Islet of Langerhans (tissue), 1 donor: ENCODE results near the gene EIF4G3.
"Not testable (repeated sequence)": the region's sequence is repeated elsewhere in the genome, so short reads cannot be mapped to it uniquely, and the experiment has no call there.

Experiments used
- FAIRE-seq: peaks from one replicate; lab custom pipeline; 2011; peaks lifted over from hg19 to GRCh38; lab: Jason Lieb, UNC

Gene EIF4G3

DNA sequence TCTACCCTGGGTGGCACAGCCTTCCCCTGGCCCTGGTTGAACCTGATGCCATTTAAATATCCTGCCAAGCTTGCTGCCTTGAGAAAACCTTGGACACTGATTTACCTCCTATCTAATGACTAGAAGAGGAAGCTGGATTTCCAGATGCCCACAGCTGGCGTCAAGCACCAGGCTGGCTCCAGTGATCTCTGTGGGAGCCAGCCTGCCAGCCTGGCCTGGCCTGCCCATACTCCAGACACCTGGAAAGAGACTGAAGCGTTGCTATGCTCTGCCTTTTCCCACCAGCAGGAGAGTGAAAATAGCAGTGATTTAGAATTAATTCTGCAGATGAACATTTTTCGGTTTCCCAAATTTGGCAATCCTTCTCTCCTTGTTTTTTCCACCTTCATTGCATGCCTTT is 11.5 kb upstream of the EIF4G3 start:
- no peak for FAIRE-seq

GRCh38 chr1:21185221-21185731 is 8.6 kb upstream of the EIF4G3 start:
- no peak for FAIRE-seq

GRCh38 chr1:21184276-21184675 is 7.6 kb upstream of the EIF4G3 start:
- FAIRE-seq = no peak

- no peak for FAIRE-seq
These were observed 5.6 kb upstream of the EIF4G3 start for GRCh38 chr1:21182181-21182731.

GRCh38 chr1:21178271-21178670 is 1.6 kb upstream of the EIF4G3 start:
- FAIRE-seq = not testable (repeated sequence)

GRCh38 chr1:21175670-21176581 is 771 bp downstream of the EIF4G3 start:
- FAIRE-seq = no peak

DNA sequence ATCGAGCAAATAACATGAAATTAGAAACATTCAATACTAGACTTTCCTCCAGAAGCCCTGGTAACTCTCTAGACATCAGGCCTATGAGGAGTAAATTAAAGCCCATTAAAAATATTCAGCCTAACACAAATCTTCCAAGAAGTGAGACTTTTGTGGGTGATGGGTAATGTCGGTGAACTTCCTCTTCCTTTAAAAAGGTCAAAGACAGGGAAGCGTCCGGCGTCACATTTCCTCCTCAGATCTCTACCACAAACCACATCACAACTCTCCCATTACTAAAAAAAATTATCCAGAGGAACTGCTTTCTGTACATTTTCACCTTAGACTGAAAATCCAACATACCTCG is 1.4 kb downstream of the EIF4G3 start:
- no peak for FAIRE-seq

DNA sequence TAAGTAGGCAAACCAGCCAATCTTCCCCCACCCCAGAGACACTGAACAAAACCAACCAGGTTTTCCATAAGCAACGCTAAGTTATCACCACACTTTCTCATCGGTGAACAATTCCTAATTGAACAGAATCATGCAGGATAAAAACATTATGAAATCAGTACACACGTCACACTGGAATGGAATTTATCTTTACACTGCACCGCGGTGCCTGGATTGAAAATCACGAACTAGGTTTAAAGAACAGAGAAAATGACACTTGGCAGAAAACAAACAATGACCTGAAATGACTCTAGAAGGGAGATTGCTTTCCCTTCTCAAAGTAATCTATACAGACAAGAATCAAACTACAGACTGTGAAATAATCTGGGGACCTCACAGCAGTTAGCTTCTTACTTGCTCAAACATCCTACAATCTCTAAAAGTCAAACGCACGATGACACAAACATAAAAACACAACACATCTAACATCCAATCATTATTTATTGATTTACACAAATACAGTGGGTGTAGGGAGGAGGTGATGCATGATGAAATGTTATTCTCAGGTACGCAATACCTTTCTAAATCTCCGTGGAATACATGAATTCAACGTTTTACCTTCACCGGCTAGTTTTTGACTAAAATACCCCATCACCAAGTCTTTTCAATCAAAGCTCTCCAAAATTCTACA is 1.9 kb downstream of the EIF4G3 start:
- FAIRE-seq = peak; percentile 5

DNA sequence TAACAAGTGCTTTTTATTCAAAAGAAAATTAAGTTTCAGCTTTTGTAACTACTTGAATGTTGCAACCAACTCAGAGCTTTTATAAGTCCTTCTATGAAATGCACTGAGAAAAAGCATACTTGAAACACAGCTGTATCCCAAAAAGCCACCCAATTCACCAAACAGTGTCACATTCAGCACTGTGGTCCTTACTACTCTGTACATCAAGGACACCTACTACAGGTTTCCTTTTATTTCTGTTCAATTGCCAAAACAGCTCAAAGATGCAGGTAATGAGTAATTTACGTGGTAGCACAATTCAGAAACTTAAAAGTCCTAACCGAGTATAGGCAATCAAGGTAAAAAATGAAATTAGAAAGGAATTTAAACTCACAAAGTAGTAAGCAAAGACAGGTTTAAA is 2.5 kb downstream of the EIF4G3 start:
- no peak for FAIRE-seq

- not testable (repeated sequence) for FAIRE-seq
These were observed 3.6 kb downstream of the EIF4G3 start for GRCh38 chr1:21173096-21173495.

DNA sequence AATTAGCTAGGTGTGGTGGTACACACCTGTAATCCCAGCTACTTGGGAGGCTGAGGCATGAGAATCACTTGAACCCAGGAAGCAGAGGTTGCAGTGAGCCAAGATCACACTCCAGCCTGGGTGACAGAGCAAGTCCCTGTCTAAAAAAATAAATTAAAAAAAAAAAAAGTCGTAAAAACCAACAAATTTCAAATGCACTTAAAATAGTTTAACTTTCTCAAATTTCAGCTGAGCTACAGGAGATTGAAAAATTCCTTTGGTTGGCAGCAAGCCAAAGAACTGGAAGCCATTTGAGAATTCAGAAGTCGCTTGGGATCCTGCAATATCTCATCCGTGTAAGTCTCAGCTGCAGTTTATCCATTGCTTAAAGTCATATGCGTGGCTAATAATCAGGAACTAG is 5.9 kb downstream of the EIF4G3 start:
- FAIRE-seq = not testable (repeated sequence)

- no peak for FAIRE-seq
These were observed 8.3 kb downstream of the EIF4G3 start for GRCh38 chr1:21168444-21168843.

DNA sequence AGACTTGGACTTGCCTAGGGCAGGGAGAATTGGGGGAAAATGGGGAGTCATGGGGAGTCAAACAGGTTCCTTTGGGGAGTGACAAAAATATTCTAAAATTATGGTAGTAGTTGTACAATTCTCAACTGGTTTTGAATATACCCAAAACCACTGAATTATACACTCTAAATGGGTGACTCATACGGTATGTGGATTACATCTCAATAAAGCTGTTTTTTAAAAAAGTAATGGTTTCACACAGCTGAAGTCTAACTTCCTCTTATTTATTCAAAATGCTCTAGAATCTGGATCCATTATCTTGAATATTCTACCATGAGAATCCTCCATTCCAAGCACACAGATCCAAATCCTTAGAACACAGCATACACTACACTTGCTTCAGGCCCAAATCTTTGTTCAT is 11.1 kb downstream of the EIF4G3 start:
- no peak for FAIRE-seq

GRCh38 chr1:21165076-21165475 is 11.6 kb downstream of the EIF4G3 start:
- no peak for FAIRE-seq

- FAIRE-seq = no peak
These were observed 12.4 kb downstream of the EIF4G3 start for GRCh38 chr1:21164266-21164665.

DNA sequence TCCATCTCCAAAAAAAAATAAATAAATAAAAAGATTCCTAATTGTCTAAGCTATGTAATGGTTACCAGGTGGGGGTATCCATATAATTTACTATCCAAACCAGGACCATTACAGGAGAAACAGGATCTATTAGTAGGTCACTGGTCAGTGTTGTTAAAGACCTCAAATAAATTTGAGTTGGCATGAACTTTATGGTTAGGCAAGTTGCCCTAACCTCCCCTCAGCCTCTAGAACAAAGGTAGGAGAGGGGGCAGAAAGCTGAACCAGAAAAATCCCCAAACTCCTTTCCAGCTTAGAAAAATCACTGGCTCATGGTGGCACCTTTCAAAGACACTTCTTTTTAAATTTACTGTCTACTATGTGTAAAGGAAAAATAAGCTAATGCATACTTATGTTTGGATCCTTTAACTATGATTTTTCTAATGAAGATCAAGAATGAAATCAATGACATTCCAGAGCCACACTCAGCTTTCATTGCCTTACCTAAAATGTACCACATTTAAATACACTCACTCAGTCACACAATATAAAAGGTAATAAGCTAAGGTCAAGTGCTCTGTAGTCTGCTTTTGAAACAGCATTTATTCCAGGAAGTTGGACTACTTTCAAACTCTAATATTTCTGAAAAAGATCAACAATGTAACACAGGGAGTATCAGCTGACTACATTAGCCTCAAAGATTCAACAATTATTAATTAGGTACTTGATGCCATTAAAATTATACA is 13.8 kb downstream of the EIF4G3 start:
- no peak for FAIRE-seq

- FAIRE-seq = no peak
These were observed 14.9 kb downstream of the EIF4G3 start for GRCh38 chr1:21161842-21162241.

- no peak for FAIRE-seq
These were observed 16.4 kb downstream of the EIF4G3 start for GRCh38 chr1:21160263-21160796.

DNA sequence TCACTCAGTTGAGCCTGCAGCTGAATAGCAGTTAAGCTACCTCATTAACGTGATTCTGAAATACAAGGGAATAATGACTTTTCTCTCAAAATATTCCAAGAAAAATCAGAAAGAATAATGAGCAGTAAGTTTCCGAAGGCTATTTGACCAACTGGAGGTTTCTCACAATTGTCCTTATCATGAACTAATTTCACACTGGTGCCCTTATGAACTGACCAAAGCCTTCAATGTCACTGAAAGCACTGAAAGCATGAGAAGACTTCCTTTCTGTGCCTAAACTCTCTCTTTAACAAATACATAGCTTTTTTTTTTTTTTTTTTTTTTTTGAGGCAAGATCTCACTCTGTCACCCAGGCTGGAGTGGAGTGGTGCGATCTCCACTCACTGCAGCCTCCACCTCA is 18.8 kb downstream of the EIF4G3 start:
- FAIRE-seq = no peak

GRCh38 chr1:21157054-21157453 is 19.6 kb downstream of the EIF4G3 start:
- no peak for FAIRE-seq

DNA sequence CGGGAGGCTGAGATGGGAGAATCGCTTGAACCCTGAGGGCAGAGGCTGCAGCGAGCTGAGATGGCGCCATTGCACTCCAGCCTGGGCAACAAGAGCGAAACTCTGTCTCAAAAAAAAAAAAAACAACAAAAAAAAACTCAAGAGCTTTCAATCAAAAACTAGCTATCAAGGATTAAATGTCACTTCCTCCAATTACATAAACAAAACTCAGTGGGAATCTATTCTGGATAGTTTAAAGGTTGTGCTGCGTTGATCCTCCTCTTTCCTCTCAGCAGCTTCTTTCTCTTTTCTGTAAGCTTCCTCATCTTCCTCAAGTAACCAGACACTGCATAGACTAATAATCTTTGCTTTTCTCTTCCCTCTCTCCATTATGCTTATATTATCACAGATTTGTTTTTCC is 20.7 kb downstream of the EIF4G3 start:
- FAIRE-seq = no peak

DNA sequence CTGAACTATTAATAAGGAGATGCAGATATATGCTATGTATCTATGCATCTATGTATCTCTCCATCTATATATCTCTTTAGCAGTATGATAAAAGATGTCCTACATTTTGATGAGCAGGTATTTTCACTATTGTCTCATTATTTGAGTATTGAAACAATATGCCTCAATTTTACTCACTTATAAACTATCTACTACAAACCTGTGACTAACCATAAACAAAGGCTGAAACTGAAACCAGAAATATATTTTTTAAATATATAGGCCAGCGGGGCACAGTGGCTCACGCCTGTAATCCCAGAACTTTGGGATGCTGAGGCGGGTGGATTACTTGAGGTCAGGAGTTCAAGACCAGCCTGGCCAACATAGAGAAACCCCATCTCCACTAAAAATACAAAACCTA is 22.0 kb downstream of the EIF4G3 start:
- FAIRE-seq = no peak
